Adrenal gland (tissue), 12 donors: Measurements from ENCODE around the gene SELENOO. TPM values are rescaled to one million over a fixed set of nuclear protein-coding genes. Genes with fewer than 3 reads are reported as not detected.

Source experiments
- DNase-seq, 7 donors: peaks; one replicate each; pipeline ENCODE4 v3.0.0-alpha.2; 2019 to 2020
- H3K27ac ChIP-seq, 5 donors: fragments of 200-600 bp; sonication (generic) in 4 of 5; 1 replicate in 3 of 5; 2 replicates in 2 of 5; pipeline versions ENCODE4 v1.5.1 to v1.8.0; 2016 to 2020; ENCODE audit warnings: mild to moderate bottlenecking in 1 of 5
- H3K27me3 ChIP-seq: fragments of 200-600 bp; 2 replicates; pipeline ENCODE4 v1.8.0; 2021
- H3K36me3 ChIP-seq, 2 donors: fragments of 200-600 bp; replicated peaks in 1 of 2; 1 replicate in 1 of 2; 2 replicates in 1 of 2; pipeline versions ENCODE4 v1.5.1 to v1.8.0; 2018 to 2022
- H3K4me1 ChIP-seq, 2 donors: fragments of 200-600 bp; replicated peaks in 1 of 2; 1 replicate in 1 of 2; 2 replicates in 1 of 2; pipeline versions ENCODE4 v1.5.1 to v1.8.0; 2018 to 2021
- H3K4me3 ChIP-seq, 4 donors: fragments of 200-600 bp; sonication (generic) in 3 of 4; one replicate each; pipeline ENCODE4 v1.5.1; 2016 to 2018
- H3K9me3 ChIP-seq, 3 donors: fragments of 200-600 bp; sonication (generic) in 1 of 3; replicated peaks in 1 of 3; 1 replicate in 2 of 3; 2 replicates in 1 of 3; pipeline versions ENCODE4 v1.5.1 to v1.8.0; 2016 to 2021
- POLR2A ChIP-seq, 2 donors: fragments of 450-650 bp; IDR thresholded peaks; one replicate each; pipeline ENCODE4 v1.6.1; 2017; ENCODE audit warnings: antibody characterized with exemption in 2 of 2, mild to moderate bottlenecking in 2 of 2, moderate library complexity in 1 of 2
- WGBS, 4 donors: extraction: QIAGEN DNeasy Blood & Tissue Kit in 2 of 4; methylation state at CpG; one replicate each; pipeline versions ENCODE4 v1.1.5 to v1.1.7; 2013 to 2017; 5-methylcytosine and 5-hydroxymethylcytosine counted together
- intact Hi-C, 2 donors: fragments of 100-400 bp; cut with DNase I; formaldehyde crosslinking; loops; one replicate each; pipeline versions ENCODE4 v1.14.1 to v1.15.0; 2022 to 2023
- polyA plus RNA-seq, 3 donors: library from polyadenylated mRNA; stranded (reverse); fragments of 200-250 nt in 2 of 3; fragments of 350-450 nt in 1 of 3; fragmentation: Illumina TruSeq in 1 of 3; extraction: RNeasy Lipid Tissue Mini Kit (QIAGEN cat#74804) in 1 of 3; gene quantifications; one replicate each; pipeline ENCODE4 v1.2.3, GENCODE V29; 2013 to 2014
- total RNA-seq, 9 donors: library from RNA; depleted of rRNA in 4 of 9; stranded (reverse); fragments of >200 nt in 4 of 9; fragments of 120-200 nt in 1 of 9; fragmentation: NEBNext Ultra II Directional in 1 of 9; extraction: Animal tissue kit (Norgen Biotek cat#: 25700) in 1 of 9; gene quantifications; one replicate each; pipeline versions ENCODE4 v1.1.0 to v1.2.4, GENCODE V29; 2013 to 2023
- TF ChIP-seq, protein P1 (sequence below), 6 experiments: fragments of 450-650 bp in 4 of 6; fragments of 200-600 bp in 2 of 6; sonication (generic) in 1 of 6; IDR thresholded peaks; 1 replicate in 5 of 6; 2 replicates in 1 of 6; pipeline versions ENCODE4 v1.5.1 to v1.8.0; 2016 to 2021; ENCODE audit warnings: antibody characterized with exemption in 6 of 6, mild to moderate bottlenecking in 2 of 6, moderate library complexity in 1 of 6
- donor health status: healthy with polysubstance abuse.
- donor health status: Bipolar disorder and iron deficiency.
- donor health status: DM: yes; HTN: yes; CAD: no.
- donor health status: DM: no; HTN: no; CAD: no.
- donor health status: DM: no; HTN: no; CAD: no.
- donor health status: DM: yes; HTN: yes; CAD: no.

SELENOO gene
- total and polyA plus RNA-seq, 12 donors, result 1.9 to 89.0 (median 35.8) TPM

DNA sequence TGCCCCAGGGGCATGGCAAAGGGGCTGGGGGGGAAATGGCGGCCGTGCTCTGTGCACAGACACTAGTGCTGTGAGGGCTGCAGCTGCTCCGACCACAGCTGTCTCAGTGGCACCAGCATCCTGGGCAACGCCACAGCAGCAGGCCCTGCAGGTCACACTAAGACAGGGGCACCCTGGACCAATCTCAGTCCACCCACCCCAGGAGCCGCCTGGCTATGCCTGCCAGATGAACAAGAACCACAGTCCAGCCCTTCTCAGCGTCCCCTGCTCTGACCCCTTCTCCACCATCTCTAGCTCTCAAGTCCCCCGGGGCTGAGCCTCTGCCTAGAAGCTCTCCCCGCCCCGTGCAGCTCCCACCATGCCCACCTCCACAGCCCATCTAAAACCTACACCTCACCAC is 27.6 kb downstream of the SELENOO start:
- H3K9me3 ChIP-seq, result no peaks in the 10 kb centered on the region
- DNase-seq, result no peak
- H3K4me3 ChIP-seq, result no peak overlapping the region
- intact Hi-C loops, result no loop called here
- H3K27ac ChIP-seq, result no peak overlapping the region
- TF ChIP-seq, protein P1, sequence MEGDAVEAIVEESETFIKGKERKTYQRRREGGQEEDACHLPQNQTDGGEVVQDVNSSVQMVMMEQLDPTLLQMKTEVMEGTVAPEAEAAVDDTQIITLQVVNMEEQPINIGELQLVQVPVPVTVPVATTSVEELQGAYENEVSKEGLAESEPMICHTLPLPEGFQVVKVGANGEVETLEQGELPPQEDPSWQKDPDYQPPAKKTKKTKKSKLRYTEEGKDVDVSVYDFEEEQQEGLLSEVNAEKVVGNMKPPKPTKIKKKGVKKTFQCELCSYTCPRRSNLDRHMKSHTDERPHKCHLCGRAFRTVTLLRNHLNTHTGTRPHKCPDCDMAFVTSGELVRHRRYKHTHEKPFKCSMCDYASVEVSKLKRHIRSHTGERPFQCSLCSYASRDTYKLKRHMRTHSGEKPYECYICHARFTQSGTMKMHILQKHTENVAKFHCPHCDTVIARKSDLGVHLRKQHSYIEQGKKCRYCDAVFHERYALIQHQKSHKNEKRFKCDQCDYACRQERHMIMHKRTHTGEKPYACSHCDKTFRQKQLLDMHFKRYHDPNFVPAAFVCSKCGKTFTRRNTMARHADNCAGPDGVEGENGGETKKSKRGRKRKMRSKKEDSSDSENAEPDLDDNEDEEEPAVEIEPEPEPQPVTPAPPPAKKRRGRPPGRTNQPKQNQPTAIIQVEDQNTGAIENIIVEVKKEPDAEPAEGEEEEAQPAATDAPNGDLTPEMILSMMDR (IDR thresholded peaks at IDR 0.05), result no peak
- no peak for TF ChIP-seq POLR2A (IDR thresholded peaks at IDR 0.05)
- no peaks in the 10 kb centered on the region for H3K27me3 ChIP-seq
- H3K36me3 ChIP-seq, result peaks cover 0 to 54% of the 10 kb centered on the region in 2 donors
- WGBS, 4 donors, result 88 to 95% (median 92%) methylated on average over 5 to 9 of the region's 9 CpGs
- no peaks in the 10 kb centered on the region for H3K4me1 ChIP-seq

DNA sequence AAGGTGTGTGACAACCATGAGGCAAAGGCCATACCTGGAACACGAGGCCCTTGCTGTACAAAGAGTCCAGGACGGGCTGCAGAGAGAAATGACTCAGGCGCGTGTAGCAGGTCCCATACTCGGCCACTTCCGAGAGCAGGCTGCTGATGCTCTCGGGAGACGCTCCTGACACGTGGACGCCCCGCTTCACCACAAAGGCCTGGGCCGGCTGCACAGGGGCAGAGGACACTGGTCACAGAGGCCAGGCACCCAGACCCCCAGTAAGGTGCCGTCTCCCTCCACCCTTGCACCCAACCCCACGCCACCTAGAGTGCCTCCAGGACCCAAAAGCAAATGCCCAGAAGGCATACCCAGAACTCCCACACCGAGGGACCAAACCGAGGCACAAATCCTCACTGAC is 28.6 kb downstream of the SELENOO start:
- intact Hi-C loops, result no loop called here
- Histone ChIP-seq H3K9me3 (no peaks in the 10 kb centered on the region), H3K36me3 (peaks cover 0 to 46% of the 10 kb centered on the region in 2 donors), H3K27me3 (no peaks in the 10 kb centered on the region), H3K4me3 (no peak overlapping the region), H3K27ac (no peak overlapping the region), H3K4me1 (no peaks in the 10 kb centered on the region)
- no peak for DNase-seq
- no peak for TF ChIP-seq POLR2A (IDR thresholded peaks at IDR 0.05)
- TF ChIP-seq, protein P1 (IDR thresholded peaks at IDR 0.05), result no peak
- WGBS, 4 donors, result 89 to 94% (median 93%) methylated on average over 7 to 16 of the region's 16 CpGs

DNA sequence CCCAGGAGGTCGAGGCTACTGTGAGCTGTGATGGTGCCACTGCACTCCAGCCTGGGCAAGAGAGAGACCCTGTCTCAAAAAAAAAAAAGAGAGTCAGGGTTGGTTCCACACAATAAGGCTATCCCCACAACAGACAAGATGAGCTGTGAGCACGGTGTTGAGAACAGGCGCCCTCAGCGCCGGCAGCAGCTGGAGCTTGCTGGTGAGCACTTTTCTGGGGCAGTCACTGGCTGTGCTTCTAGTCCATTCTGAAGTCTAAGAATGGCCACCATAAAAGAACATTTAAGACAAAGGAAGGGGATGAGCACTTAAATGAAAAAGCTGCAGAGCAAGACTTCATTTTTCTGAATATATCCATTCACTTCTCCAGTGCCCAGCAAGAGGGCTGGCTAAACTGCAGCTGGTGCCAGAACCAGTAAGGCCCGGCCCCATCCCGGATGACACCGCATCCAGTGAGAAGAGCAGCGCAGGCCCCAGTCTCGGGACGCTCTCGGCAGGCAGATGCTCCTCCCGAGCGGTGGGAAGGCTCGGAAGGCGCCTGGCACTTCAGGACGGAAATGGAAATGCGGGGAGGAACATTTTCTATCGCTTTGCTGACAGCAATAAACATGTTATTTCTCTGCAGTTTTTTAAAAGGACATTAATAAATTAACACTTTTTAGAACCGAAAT is 31.8 kb downstream of the SELENOO start:
- 89 to 93% (median 91%) methylated on average over 20 of the region's 20 CpGs for WGBS, 4 donors
- intact Hi-C loops, result no loop called here
- no peak for DNase-seq
- TF ChIP-seq, protein P1 (IDR thresholded peaks at IDR 0.05), result no peak
- TF ChIP-seq POLR2A (IDR thresholded peaks at IDR 0.05), result no peak
- Histone ChIP-seq H3K4me3 (no peak overlapping the region), H3K27me3 (no peaks in the 10 kb centered on the region), H3K9me3 (no peaks in the 10 kb centered on the region), H3K27ac (no peak overlapping the region), H3K36me3 (peaks cover 0 to 33% of the 10 kb centered on the region in 2 donors), H3K4me1 (no peaks in the 10 kb centered on the region)

DNA sequence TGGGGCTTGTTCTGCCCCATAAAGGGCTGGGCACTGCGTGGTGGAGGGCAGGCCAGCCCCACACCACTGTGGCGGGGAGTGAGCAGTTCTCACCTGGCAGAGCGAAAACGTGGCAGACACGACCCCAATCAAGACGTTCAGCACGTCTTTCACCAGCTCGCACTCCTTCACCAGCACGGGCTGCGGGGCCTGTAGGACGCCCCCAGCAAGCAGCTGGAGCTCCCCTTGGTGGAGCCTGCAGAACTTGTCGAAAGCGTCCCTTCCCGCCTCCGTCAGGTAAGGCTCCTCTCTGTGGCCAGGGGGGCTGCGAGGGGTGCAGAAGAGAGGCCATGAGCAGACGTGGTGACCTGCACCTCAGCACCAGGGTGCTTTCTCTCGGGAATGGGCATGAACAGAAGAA is 32.4 kb downstream of the SELENOO start:
- Histone ChIP-seq H3K4me1 (no peaks in the 10 kb centered on the region), H3K36me3 (peaks cover 0 to 32% of the 10 kb centered on the region in 2 donors), H3K27ac (no peak overlapping the region), H3K4me3 (no peak overlapping the region), H3K9me3 (no peaks in the 10 kb centered on the region), H3K27me3 (no peaks in the 10 kb centered on the region)
- TF ChIP-seq, protein P1 (IDR thresholded peaks at IDR 0.05), result no peak
- no peak for TF ChIP-seq POLR2A (IDR thresholded peaks at IDR 0.05)
- WGBS, 4 donors, result 90 to 96% (median 91%) methylated on average over 7 to 18 of the region's 18 CpGs
- intact Hi-C loops, result no loop called here
- no peak for DNase-seq
